H1 (cell line): Measurements from ENCODE around the gene HIGD2A. TPM values are rescaled to one million over a fixed set of nuclear protein-coding genes. Genes with fewer than 3 reads are reported as not detected.
A peak's percentile ranks its signal among the peaks of the same experiment; 100 is the strongest.

Experiments used
- ASH2L ChIP-seq: fragments of 200-600, 300-600 bp; sonication (generic); IDR thresholded peaks from one replicate; pipeline ENCODE4 v1.7.1; 2017; ENCODE audit warnings: low read length
- SIN3A ChIP-seq, 2 experiments: IDR thresholded peaks in 1 of 2; conservative IDR thresholded peaks in 1 of 2; 2 replicates each; pipeline ENCODE4 v1.6.1; 2011 to 2012; ENCODE audit warnings: low read length in 2 of 2, improper control_type of control experiment in 1 of 2, low read depth in 1 of 2, mild to moderate bottlenecking in 1 of 2
- polyA plus RNA-seq, 7 experiments: library from polyadenylated mRNA; depleted of rRNA in 3 of 7; stranded (reverse) in 5 of 7; unstranded in 2 of 7; fragments of >200 nt in 5 of 7; fragments of 200-250 nt in 2 of 7; gene quantifications; 1 replicate in 5 of 7; 2 replicates in 1 of 7; 4 replicates in 1 of 7; pipeline versions ENCODE4 v1.2.1 to v1.2.3, GENCODE V29; 2011 to 2013; ENCODE audit warnings: missing spikeins in 2 of 7, mixed read lengths in 2 of 7
- total RNA-seq: library from RNA; stranded (reverse); fragmentation: NEBNext Ultra II Directional; extraction: Animal tissue kit (Norgen Biotek cat#: 25700); gene quantifications from 2 replicates; pipeline ENCODE4 v1.2.1, GENCODE V29; 2021

The HIGD2A gene
- total and polyA plus RNA-seq, 2 of the 8 experiments (the other 6 are each of a cell fraction or from before 2014, with no cell fraction given), result 95.5 to 264 TPM

- peak; percentile 33 for TF ChIP-seq ASH2L
- TF ChIP-seq SIN3A (conservative IDR thresholded peaks at IDR 0.05 in 1 of 2, IDR thresholded peaks at IDR 0.05 in 1 of 2; ENCODE audit: low read depth in 1 of 2, low read length in 2 of 2), result no peak
- TF ChIP-seq, all 59 proteins: peak for 3
Observed at GRCh38 chr5:176388003-176388443, 528 bp upstream of the HIGD2A start (continued).
